NT2/D1 (cell line): ENCODE results near the gene PRKAR2A.
"Not testable (repeated sequence)": the region's sequence is repeated elsewhere in the genome, so short reads cannot be mapped to it uniquely, and the experiment has no call there.

Source experiments
- DNase-seq: peaks from one replicate; pipeline ENCODE4 v3.0.0-alpha.2; 2011; ENCODE audit warnings: low read depth, low spot score
- H3K27me3 ChIP-seq: 2 replicates; pipeline ENCODE4 v1.6.0; 2011; ENCODE audit warnings: mild to moderate bottlenecking; ENCODE audit not compliant: insufficient read length, insufficient read depth
- H3K36me3 ChIP-seq: 2 replicates; pipeline ENCODE4 v1.6.1; 2011; ENCODE audit warnings: mild to moderate bottlenecking, low read length, mixed read lengths; ENCODE audit not compliant: insufficient read depth, insufficient read length
- H3K4me1 ChIP-seq: 2 replicates; pipeline ENCODE4 v1.5.1; 2011; ENCODE audit not compliant: insufficient read depth, insufficient read length
- H3K4me3 ChIP-seq: 2 replicates; pipeline ENCODE4 v1.5.1; 2011; ENCODE audit warnings: low read depth; ENCODE audit not compliant: insufficient read length
- H3K9ac ChIP-seq: 2 replicates; pipeline ENCODE4 v1.6.0; 2011; ENCODE audit warnings: low read depth; ENCODE audit not compliant: insufficient read length
- H3K9me3 ChIP-seq: 2 replicates; pipeline ENCODE4 v1.5.1; 2011; ENCODE audit warnings: mild to moderate bottlenecking, low read length; ENCODE audit not compliant: insufficient read depth
- SUZ12 ChIP-seq: IDR thresholded peaks from 2 replicates; pipeline ENCODE4 v1.6.1; 2011; ENCODE audit not compliant: insufficient read length, insufficient read depth; ENCODE audit errors: extremely low read depth
- YY1 ChIP-seq: IDR thresholded peaks from 2 replicates; pipeline ENCODE4 v1.6.1; 2011; ENCODE audit not compliant: insufficient read length, insufficient read depth
- ZNF274 ChIP-seq: IDR thresholded peaks from 2 replicates; pipeline ENCODE4 v1.6.1; 2011; ENCODE audit warnings: mild to moderate bottlenecking, low read depth, low read length

Gene PRKAR2A

GRCh38 chr3:48765376-48765775 lies 82.3 kb downstream of the PRKAR2A start:
- no peak overlapping the region for H3K4me3 ChIP-seq
- no peaks in the 10 kb centered on the region for H3K9me3 ChIP-seq
- no peaks in the 10 kb centered on the region for H3K27me3 ChIP-seq
- H3K36me3 ChIP-seq, result peaks cover 21% of the 10 kb centered on the region
- no peak for DNase-seq
- TF ChIP-seq ZNF274, result no peak
- no peak for TF ChIP-seq SUZ12
- no peak for TF ChIP-seq YY1
- no peaks in the 10 kb centered on the region for H3K4me1 ChIP-seq
- no peak overlapping the region for H3K9ac ChIP-seq

- no peak overlapping the region for H3K4me3 ChIP-seq
- DNase-seq, result no peak
- H3K9me3 ChIP-seq, result no peaks in the 10 kb centered on the region
- no peak overlapping the region for H3K9ac ChIP-seq
- no peaks in the 10 kb centered on the region for H3K27me3 ChIP-seq
- H3K4me1 ChIP-seq, result no peaks in the 10 kb centered on the region
- peaks cover 24% of the 10 kb centered on the region for H3K36me3 ChIP-seq
- TF ChIP-seq SUZ12, result no peak
- no peak for TF ChIP-seq YY1
- no peak for TF ChIP-seq ZNF274
These were observed 84.9 kb downstream of the PRKAR2A start for GRCh38 chr3:48762816-48763215.

- H3K9me3 ChIP-seq, H3K9ac ChIP-seq, H3K4me1 ChIP-seq, DNase-seq, H3K4me3 ChIP-seq, H3K27me3 ChIP-seq: not testable (repeated sequence)
- peaks cover 23% of the 10 kb centered on the region for H3K36me3 ChIP-seq
These were observed 87.6 kb downstream of the PRKAR2A start for GRCh38 chr3:48759991-48760540.

GRCh38 chr3:48759531-48759930 lies 88.1 kb downstream of the PRKAR2A start:
- H3K4me1 ChIP-seq, H3K9ac ChIP-seq, DNase-seq, H3K4me3 ChIP-seq, H3K9me3 ChIP-seq, H3K27me3 ChIP-seq: not testable (repeated sequence)
- peaks cover 19% of the 10 kb centered on the region for H3K36me3 ChIP-seq

GRCh38 chr3:48759071-48759470 lies 88.6 kb downstream of the PRKAR2A start:
- no peaks in the 10 kb centered on the region for H3K4me1 ChIP-seq
- peaks cover 15% of the 10 kb centered on the region for H3K36me3 ChIP-seq
- H3K9ac ChIP-seq, result no peak overlapping the region
- no peak for TF ChIP-seq SUZ12
- TF ChIP-seq ZNF274, result no peak
- no peak for TF ChIP-seq YY1
- H3K9me3 ChIP-seq, result no peaks in the 10 kb centered on the region
- DNase-seq, result no peak
- H3K27me3 ChIP-seq, result no peaks in the 10 kb centered on the region
- no peak overlapping the region for H3K4me3 ChIP-seq

- H3K9me3 ChIP-seq, result no peaks in the 10 kb centered on the region
- DNase-seq, result no peak
- no peak overlapping the region for H3K9ac ChIP-seq
- H3K4me1 ChIP-seq, result no peaks in the 10 kb centered on the region
- TF ChIP-seq YY1 (no peak), ZNF274 (no peak), SUZ12 (no peak)
- no peaks in the 10 kb centered on the region for H3K27me3 ChIP-seq
- peaks cover 12% of the 10 kb centered on the region for H3K36me3 ChIP-seq
- no peak overlapping the region for H3K4me3 ChIP-seq
These were observed 91.0 kb downstream of the PRKAR2A start for GRCh38 chr3:48756640-48757039.

GRCh38 chr3:48750856-48751255 lies 96.8 kb downstream of the PRKAR2A start:
- Histone ChIP-seq H3K36me3 (peaks cover 27% of the 10 kb centered on the region), H3K27me3 (no peaks in the 10 kb centered on the region), H3K4me3 (no peak overlapping the region), H3K9ac (no peak overlapping the region), H3K9me3 (no peaks in the 10 kb centered on the region), H3K4me1 (no peaks in the 10 kb centered on the region)
- TF ChIP-seq SUZ12, result no peak
- no peak for TF ChIP-seq ZNF274
- DNase-seq, result no peak

- Histone ChIP-seq H3K27me3 (no peaks in the 10 kb centered on the region), H3K4me3 (no peak overlapping the region), H3K9ac (no peak overlapping the region), H3K36me3 (peaks cover 27% of the 10 kb centered on the region), H3K9me3 (no peaks in the 10 kb centered on the region), H3K4me1 (no peaks in the 10 kb centered on the region)
- TF ChIP-seq YY1, result no peak
- no peak for TF ChIP-seq SUZ12
- TF ChIP-seq ZNF274, result no peak
- DNase-seq, result no peak
These were observed 98.9 kb downstream of the PRKAR2A start for GRCh38 chr3:48748754-48749153.
